Inferior parietal cortex (tissue), 1 donor: ENCODE data around the gene ATG10.
A peak's percentile ranks its signal among the peaks of the same experiment; 100 is the strongest.
"Not testable (repeated sequence)": the region's sequence is repeated elsewhere in the genome, so short reads cannot be mapped to it uniquely, and the experiment has no call there.

ENCODE experiments used
- DNase-seq: peaks from one replicate; pipeline ENCODE4 v3.0.0-alpha.2; 2016; ENCODE audit errors: extremely low spot score

Gene ATG10

GRCh38 chr5:82054004-82054710 is 82.3 kb downstream of the ATG10 start:
- DNase-seq: no peak

- no peak for DNase-seq
Measured at GRCh38 chr5:82057051-82057450, 85.2 kb downstream of the ATG10 start.

DNA sequence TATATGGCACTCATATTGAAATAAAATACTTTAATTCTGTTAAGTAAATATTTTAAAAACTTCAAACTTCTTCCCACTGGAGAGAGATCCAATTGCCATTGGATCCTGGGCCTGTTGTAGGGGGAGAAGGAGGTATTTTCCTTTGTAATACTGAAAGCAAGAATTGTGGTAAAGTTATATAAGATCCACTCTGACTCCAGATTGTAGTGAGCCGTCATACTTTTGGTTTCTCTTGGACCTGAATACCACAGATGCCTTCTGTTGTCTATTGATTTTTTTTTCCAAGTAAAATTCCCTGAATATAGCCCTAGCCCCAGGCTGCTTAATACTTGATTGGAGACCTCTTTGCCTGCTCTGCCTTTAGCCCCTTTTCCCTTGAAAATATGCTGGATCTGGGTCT is 86.9 kb downstream of the ATG10 start:
- DNase-seq: no peak

GRCh38 chr5:82066791-82067190 is 95.0 kb downstream of the ATG10 start:
- no peak for DNase-seq

GRCh38 chr5:82068042-82068441 is 96.2 kb downstream of the ATG10 start:
- not testable (repeated sequence) for DNase-seq

DNA sequence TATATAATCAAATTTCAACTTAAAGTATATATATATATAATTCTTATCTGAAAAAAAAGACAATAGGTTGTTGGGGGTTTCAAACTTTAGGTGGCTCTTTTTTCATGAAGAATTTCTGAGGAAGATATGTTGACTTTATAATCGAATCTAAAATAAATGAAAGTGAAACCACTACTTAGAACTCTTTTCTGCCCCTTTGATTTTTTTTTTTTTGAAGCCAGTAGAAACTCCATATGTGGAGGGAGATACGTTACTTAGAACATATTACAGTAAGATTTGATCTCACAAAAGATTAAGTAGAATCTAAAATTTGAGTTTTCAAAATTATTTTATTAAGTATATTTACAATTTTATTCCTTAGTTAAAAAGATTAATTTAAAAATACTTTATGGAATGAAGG is 96.9 kb downstream of the ATG10 start:
- DNase-seq: no peak

DNA sequence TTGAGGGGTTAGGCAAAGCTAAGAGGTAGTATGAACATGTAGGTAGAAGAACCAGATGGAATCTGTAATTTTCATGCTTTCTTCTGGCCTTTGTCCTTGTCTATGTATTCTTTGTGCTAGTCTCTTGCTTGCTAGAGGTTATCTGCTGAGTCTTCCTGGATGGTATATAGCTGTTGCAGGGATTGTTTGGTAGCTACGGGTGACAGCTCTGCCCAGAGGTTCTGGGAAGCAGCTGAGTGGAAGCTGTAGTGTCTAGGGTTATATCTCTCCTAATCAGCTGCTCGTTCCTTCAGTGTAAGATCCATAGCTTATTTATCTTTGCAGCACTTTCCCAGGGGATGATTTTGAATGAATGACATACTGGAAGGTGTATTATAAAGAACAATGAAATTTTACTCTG is 100.3 kb downstream of the ATG10 start:
- no peak for DNase-seq

DNA sequence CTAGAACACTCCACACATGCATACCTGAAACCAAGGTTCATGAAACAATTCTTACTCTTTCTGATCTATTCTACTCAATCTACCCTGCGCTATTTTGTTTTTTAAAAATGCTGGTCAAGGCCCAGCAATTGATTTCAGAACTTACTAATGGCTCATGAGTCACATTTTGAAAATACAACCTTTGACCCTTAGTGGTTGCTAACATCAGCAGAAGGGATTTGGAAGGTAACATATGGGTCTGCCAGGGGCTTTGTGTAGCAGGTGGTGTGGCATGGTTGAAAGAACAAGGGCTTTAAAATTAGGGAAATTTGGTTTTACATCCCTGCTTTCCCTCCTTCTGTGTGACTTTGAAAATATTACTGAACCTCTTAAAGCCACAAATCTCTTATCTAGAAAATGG is 101.4 kb downstream of the ATG10 start:
- DNase-seq: no peak

DNA sequence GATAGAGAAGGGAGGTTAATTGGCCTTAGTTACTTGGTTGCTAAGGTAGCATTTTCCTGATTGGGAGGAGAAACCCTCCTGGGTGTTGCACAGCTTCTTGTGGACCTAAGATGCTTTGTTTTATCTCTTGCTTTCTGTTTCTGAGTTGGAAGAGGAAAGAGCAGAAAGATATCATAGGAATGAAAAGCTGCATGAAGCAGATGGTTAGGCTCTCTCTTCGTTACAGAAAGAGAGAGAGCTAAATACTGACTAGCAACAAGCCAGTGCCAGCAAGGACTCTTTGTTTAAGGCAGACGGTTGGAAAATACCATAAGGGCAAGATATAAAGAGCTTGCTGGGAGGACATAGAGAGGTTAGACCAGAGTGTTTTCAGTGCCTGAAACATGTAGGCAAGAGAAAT is 103.1 kb downstream of the ATG10 start:
- peak; percentile 43 for DNase-seq

GRCh38 chr5:82077496-82077895 is 105.7 kb downstream of the ATG10 start:
- DNase-seq: no peak

DNA sequence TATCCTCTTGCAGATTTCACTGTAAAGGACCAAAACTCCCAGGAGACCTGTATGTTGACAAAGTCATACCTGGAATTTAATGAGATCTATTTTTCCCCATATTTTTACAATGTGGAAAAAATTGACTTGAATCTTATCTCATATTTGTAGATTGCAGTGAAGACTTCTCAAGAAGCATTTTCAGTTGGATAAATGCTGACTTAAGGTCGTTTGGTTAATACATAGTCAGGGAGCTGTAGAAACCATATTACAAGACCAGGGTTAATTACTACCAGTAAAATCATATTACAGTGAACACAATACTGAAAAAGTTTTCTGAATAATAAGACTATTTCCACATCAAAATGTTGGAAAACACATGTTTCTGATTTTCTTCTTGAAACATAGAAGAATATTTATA is 119.8 kb downstream of the ATG10 start:
- no peak for DNase-seq

DNA sequence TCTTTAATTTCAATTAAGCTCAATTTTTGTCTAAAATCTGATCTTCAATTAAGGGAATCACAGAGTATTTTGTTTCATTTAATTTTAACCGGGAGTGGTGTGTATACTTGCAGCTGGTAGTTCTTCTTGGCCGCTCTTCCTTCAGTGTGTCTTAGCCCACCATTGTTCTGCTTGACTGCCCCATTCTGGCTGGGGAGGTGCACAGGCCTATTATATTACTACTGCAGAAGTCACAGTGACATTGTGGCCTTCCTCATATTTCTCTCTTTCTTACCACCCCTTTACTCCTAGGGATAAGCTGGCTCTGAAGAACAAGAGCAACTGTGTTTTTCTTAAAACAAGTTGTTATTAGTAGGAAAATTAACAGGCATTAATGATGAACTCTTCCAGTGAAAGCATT is 123.7 kb downstream of the ATG10 start:
- no peak for DNase-seq

DNA sequence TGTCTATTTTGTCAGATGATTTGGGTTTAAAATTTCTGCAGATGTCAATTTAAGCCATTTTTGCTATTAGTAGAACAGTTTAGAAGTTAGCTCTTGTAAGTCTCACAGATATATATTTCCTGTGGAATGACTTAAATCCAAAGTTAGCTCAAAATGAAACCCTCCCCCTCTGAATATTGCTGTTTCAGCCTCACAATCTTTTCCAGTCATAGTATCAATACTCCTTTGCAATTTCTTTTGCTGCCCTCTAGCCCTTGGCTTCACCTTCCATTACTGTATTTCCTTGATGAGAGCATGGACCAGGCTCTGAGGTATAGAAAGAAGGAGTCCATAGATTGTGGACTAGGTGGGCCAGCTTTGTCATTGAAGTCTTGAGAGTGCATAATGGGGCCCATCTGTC is 124.4 kb downstream of the ATG10 start:
- DNase-seq: no peak

DNA sequence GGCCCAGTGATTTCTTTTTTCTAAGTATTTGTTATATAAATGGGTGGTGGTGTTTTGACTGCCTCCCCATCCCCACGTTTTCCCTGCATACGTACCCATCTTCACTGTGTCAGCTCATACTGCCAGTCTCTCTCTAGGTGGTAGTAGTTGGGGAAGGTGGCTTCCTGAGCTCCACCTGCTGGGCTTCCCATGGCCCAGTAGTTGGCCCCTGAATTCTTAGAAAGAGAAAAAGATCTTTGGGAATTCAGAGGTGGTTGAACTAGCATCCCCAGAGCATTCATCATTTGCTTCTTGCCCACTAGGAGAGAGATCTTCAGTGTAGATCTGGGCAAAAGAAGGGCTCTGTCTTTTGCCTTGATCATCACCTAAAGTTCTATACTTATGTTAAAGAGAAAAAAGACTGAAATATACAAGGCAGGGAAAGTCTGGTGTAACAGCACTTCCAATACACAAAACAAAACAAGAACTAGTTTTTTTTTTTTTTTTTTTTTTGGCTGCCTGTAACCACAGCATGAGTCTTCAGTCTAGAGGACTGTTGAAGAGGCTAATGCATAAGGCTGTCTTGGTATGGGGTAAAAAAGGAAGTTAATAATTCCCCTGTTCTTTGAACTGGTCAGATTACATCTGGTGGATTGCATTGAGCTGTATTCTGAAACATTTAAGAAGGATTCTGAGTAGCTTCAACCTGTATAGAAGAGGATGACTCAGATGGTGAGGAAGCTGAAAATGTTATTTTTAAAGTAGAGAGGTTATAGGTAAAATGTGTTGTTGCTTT is 128.7 kb downstream of the ATG10 start:
- DNase-seq: no peak

GRCh38 chr5:82104872-82105271 is 133.0 kb downstream of the ATG10 start:
- DNase-seq: no peak

DNA sequence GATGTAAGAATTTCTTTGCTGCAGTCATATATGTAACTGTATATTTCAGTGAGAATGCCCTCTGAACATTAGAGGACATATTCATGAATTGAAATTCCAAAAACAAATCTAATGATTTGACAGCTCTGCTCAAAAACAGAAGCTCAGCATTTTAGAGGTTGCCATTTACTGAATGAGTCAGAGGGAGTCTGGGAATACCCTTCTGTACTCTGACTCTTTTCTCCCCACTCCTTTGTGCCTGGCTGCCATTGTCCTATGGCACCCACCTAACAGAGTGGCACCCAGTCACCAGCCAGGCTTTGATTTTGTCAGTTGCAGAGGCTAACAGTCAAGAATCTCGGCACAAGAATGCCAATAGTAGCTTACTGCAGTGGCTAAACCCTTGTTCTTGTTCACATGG is 133.6 kb downstream of the ATG10 start:
- no peak for DNase-seq

DNA sequence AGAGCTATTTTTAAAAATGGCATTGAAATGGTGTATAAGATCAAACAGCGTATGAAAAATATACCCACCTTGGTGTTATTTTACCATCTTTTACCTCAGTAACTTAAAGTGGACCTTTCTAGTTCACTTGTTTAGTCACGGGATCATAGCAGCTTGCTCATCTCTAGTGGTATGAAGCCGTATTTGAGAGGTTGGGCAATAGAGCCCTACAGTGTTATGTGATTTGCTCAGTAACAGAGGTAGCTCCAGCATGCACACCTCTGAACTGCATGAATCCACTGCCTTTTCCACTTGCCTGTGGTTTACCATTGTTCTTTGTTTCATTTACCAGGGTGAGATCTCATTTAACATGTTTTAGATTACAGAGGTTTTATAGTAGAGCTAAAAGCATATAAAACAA is 134.4 kb downstream of the ATG10 start:
- no peak for DNase-seq

DNA sequence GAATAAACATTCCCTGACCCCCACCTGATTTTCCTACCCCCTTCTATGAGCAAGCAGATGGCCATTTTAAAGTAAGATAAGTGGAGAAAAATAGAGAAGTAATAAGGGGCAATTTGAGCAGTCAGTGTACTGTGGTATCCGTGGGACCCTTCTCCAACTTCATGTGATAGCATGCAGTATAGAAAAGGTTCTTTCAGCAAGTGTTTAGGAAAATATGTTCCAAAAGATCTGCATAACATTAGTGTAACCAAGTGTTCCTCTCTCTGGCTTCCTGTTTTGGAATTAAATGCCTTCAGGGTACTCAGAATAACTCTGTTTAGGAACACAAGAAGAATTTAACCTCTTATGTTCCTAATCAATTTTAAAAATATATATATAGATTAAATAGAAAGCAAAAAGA is 134.9 kb downstream of the ATG10 start:
- DNase-seq: no peak

DNA sequence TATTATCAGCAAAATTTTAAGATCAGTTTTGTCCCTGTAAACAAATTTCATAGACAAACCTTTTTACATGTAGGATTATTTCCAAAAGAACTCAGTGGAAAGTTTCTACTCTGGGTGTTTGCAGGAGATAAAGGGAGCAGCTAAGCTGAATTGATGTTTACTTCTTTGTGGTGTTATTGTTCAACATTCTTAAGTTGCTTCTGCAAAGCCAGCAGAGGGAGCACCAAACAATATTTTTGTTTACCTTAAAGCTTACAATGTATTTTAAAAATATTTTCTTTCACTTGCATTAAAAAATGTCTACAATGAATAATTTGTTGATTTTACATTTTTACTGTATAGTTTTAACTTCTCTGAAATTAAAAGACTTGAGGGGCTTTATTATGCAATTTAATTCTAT is 135.4 kb downstream of the ATG10 start:
- DNase-seq: peak; percentile 43

- DNase-seq: no peak
Measured at GRCh38 chr5:82109013-82109412, 137.2 kb downstream of the ATG10 start.

- not testable (repeated sequence) for DNase-seq
Measured at GRCh38 chr5:82109915-82110314, 138.1 kb downstream of the ATG10 start.

DNA sequence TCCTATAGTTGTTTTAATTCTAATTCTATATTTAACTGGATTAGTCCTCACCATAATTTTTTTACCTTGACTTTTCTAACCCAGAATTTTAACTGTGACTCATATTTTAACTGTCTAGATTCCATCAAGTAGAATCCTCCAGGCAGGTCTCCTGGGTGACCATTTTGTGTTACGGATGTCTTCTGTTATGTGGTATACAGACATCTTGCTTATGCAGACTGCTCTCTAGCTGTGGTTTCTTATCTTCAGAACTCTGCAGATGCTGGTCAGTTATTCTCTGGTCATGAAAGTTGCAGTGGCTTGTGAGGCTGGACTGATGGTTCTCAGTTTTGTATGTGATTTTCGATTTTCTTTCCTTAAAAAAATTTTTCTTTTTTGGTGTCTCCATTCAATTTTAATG is 139.4 kb downstream of the ATG10 start:
- DNase-seq: no peak

DNA sequence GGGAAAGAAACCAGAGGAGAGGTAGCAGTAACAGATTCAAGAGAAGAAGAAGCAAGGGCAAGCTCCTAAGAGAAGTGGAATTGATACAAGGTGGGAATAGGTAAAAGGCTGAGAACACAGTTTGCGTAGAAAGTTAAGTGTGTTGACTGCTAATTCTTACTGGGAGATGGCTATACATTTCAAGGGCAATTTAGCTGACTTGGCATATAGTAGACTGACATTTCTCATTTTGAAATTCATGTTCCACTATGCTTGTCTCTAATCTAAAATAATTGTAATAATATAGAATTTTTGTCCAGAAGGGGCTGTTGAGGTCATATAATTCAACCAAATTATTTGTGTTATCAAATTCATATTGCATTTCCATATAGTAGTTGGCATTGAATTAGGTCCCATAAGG is 144.0 kb downstream of the ATG10 start:
- no peak for DNase-seq

DNA sequence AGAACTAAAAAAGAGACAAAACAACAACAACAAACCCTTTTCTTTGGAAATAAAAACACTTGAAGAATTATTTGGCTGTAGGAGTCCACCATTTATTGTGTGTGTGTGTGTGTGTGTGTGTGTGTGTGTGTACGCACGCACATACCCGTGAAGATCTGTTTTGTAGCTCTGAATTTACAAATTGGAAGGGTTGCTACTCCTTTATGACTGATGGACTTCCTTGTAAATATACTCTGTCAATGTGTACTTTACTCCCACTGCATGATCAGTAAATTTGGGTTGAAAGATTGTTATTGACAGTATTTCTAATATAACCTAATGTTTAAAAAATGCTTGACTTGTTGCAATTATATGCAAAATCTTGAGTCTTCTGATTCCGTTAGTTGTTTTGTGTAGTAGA is 148.1 kb downstream of the ATG10 start:
- DNase-seq: no peak
